Neuronal stem cell (in vitro differentiated cells): ENCODE measurements around the gene PIP5K1C.

Experiments used
- DNase-seq: peaks from one replicate; pipeline ENCODE4 v3.0.0-alpha.2; 2013; ENCODE audit warnings: low spot score
- H2AFZ ChIP-seq: one replicate; pipeline ENCODE4 v1.6.1; 2013; ENCODE audit warnings: mild to moderate bottlenecking, low read length, inconsistent platforms
- H2AK5ac ChIP-seq: 2 replicates; pipeline ENCODE4 v1.6.1; 2013; ENCODE audit warnings: low read depth, mild to moderate bottlenecking, inconsistent platforms, low read length, moderate library complexity, mixed read lengths
- H2BK120ac ChIP-seq: 2 replicates; pipeline ENCODE4 v1.6.1; 2013; ENCODE audit warnings: low read depth, mild to moderate bottlenecking, inconsistent platforms, low read length, moderate library complexity, mixed read lengths
- H2BK12ac ChIP-seq: one replicate; pipeline ENCODE4 v1.6.1; 2013; ENCODE audit warnings: low read length, inconsistent platforms
- H2BK15ac ChIP-seq: 2 replicates; pipeline ENCODE4 v1.6.1; 2013; ENCODE audit warnings: mild to moderate bottlenecking, low read length, inconsistent platforms, mixed read lengths
- H2BK5ac ChIP-seq: one replicate; pipeline ENCODE4 v1.6.1; 2013; ENCODE audit warnings: inconsistent platforms, mild to moderate bottlenecking, low read length, moderate library complexity
- H3K14ac ChIP-seq: one replicate; pipeline ENCODE4 v1.6.1; 2013; ENCODE audit warnings: low read length, inconsistent platforms
- H3K18ac ChIP-seq: 2 replicates; pipeline ENCODE4 v1.6.1; 2013; ENCODE audit warnings: low read length, inconsistent platforms
- H3K23ac ChIP-seq: 2 replicates; pipeline ENCODE4 v1.6.1; 2013; ENCODE audit warnings: low read depth, mild to moderate bottlenecking, mixed read lengths, low read length, inconsistent platforms; ENCODE audit not compliant: poor library complexity
- H3K27ac ChIP-seq: replicated peaks from 3 replicates; pipeline ENCODE4 v1.5.1; 2013; ENCODE audit warnings: low read length, inconsistent platforms
- H3K27me3 ChIP-seq, 3 experiments: 2 replicates each; pipeline ENCODE4 v1.6.1; 2013; ENCODE audit warnings: low read length in 3 of 3, mild to moderate bottlenecking in 2 of 3, inconsistent platforms in 1 of 3, low read depth in 1 of 3, mixed read lengths in 1 of 3, moderate library complexity in 1 of 3; ENCODE audit not compliant: control insufficient read depth in 3 of 3, insufficient read depth in 3 of 3
- H3K36me3 ChIP-seq, 2 donors: replicated peaks in 1 of 2; 2 replicates each; pipeline ENCODE4 v1.6.1; 2013; ENCODE audit warnings: low read length in 2 of 2; ENCODE audit not compliant: control insufficient read depth in 2 of 2, insufficient read depth in 2 of 2
- H3K4ac ChIP-seq: 2 replicates; pipeline ENCODE4 v1.6.1; 2013; ENCODE audit warnings: inconsistent platforms, mild to moderate bottlenecking, low read length, moderate library complexity
- H3K4me1 ChIP-seq, 2 donors: 1 replicate in 1 of 2; 2 replicates in 1 of 2; pipeline ENCODE4 v1.6.1; 2013; ENCODE audit warnings: low read length in 2 of 2, low read depth in 1 of 2; ENCODE audit not compliant: control insufficient read depth in 2 of 2, insufficient read depth in 1 of 2
- H3K4me2 ChIP-seq: one replicate; pipeline ENCODE4 v1.6.1; 2013; ENCODE audit warnings: mild to moderate bottlenecking, low read length, inconsistent platforms; ENCODE audit not compliant: insufficient read depth, poor library complexity, severe bottlenecking
- H3K4me3 ChIP-seq, 2 donors: 2 replicates each; pipeline ENCODE4 v1.5.1; 2013; ENCODE audit warnings: low read length in 2 of 2, mild to moderate bottlenecking in 2 of 2, inconsistent platforms in 1 of 2, moderate library complexity in 1 of 2
- H3K79me1 ChIP-seq: one replicate; pipeline ENCODE4 v1.6.1; 2013; ENCODE audit warnings: low read depth, mild to moderate bottlenecking, inconsistent platforms, low read length, moderate library complexity
- H3K9ac ChIP-seq: one replicate; pipeline ENCODE4 v1.6.1; 2013; ENCODE audit warnings: mild to moderate bottlenecking, low read depth, low read length, inconsistent platforms; ENCODE audit not compliant: poor library complexity
- H3K9me3 ChIP-seq, 2 donors: replicated peaks in 1 of 2; 2 replicates each; pipeline versions ENCODE3 to v1.6.1; 2013; ENCODE audit warnings: low read length in 2 of 2, mild to moderate bottlenecking in 2 of 2, inconsistent platforms in 1 of 2, low read depth in 1 of 2, mixed read lengths in 1 of 2, moderate library complexity in 1 of 2; ENCODE audit not compliant: control insufficient read depth in 2 of 2, insufficient read depth in 1 of 2
- H4K8ac ChIP-seq: one replicate; pipeline ENCODE4 v1.6.1; 2013; ENCODE audit warnings: low read depth, mild to moderate bottlenecking, inconsistent platforms, low read length, moderate library complexity
- H4K91ac ChIP-seq: one replicate; pipeline ENCODE4 v1.6.1; 2013; ENCODE audit warnings: low read length, low read depth, mild to moderate bottlenecking, inconsistent platforms; ENCODE audit not compliant: poor library complexity
- WGBS, 2 donors: extraction: QIAGEN DNeasy Blood & Tissue Kit; methylation state at CpG; one replicate each; pipeline ENCODE4 v1.1.7; 2013; ENCODE audit warnings: missing lambda C conversion rate in 2 of 2, mixed read lengths in 1 of 2; ENCODE audit not compliant: insufficient read length in 2 of 2, insufficient replicate concordance in 1 of 2; ENCODE audit errors: extremely low coverage in 2 of 2; 5-methylcytosine and 5-hydroxymethylcytosine counted together

Gene PIP5K1C

DNA sequence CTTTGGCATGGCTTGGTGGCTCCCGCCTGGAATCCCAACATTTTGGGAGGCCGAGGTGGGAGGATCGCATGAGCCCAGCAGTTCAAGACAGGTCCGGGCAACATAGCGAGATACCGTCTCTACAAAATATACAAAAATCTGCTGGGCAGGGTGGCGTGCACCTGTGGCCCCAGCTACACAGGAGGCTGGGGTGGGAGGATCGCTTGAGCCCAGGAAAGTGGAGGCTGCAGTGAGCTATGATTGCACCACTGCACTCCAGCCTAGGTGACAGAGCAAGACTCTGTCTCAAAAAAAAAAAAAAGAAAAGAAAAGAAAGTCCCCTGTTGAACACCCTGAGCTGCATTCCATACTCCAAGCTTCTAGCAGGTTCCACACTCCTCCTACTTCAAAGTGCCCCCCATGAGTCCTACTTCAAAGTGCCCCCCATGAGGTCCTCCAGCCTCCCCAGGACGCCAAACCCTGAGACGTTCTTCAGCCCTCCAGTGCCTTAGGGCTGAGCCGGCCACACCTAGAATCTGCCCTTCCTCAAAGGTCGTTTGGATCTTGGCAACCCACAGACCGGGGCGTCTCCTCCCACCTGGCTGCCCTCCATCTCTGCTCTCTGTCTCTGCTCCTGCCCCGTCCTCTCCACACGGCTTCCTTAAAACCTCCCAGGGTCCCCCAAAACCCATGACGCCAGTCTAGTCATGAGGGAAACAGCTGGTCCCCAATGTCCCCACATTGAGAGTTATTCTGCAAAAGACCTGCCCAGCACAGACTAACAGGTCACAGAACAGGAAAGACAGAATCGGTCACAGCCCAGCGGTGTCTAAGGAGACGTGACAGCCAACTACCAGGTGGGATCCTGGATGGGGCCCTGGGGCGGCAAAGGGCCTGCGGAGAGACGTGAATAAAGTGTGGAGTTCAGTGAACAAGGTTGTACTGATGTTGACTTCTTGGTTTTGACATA lies 12.7 kb upstream of the PIP5K1C start:
- Histone ChIP-seq H2AFZ (no peak overlapping the region), H2BK120ac (no peak overlapping the region), H3K27ac (no peak overlapping the region), H3K79me1 (no peaks in the 10 kb centered on the region), H3K14ac (no peak overlapping the region), H3K4me1 (peaks cover 0 to 10% of the 10 kb centered on the region in 2 donors), H3K9ac (peak overlapping the region; percentile 61), H3K4me2 (no peak overlapping the region), H3K27me3 (peaks cover 0 to 15% (median 8%) of the 10 kb centered on the region in 3 experiments), H2BK5ac (no peak overlapping the region), H3K4me3 (no peak overlapping the region), H3K18ac (no peak overlapping the region), H2BK15ac (no peak overlapping the region), H3K4ac (no peak overlapping the region), H3K23ac (no peak overlapping the region), H2AK5ac (no peak overlapping the region), H4K91ac (no peak overlapping the region), H2BK12ac (no peak overlapping the region), H4K8ac (no peak overlapping the region), H3K9me3 (peaks cover 0 to under 1% of the 10 kb centered on the region in 2 donors), H3K36me3 (no peaks in the 10 kb centered on the region)
- no peak for DNase-seq
- no CpG with 5 or more reads among the region's 23 CpGs for WGBS, 2 donors

DNA sequence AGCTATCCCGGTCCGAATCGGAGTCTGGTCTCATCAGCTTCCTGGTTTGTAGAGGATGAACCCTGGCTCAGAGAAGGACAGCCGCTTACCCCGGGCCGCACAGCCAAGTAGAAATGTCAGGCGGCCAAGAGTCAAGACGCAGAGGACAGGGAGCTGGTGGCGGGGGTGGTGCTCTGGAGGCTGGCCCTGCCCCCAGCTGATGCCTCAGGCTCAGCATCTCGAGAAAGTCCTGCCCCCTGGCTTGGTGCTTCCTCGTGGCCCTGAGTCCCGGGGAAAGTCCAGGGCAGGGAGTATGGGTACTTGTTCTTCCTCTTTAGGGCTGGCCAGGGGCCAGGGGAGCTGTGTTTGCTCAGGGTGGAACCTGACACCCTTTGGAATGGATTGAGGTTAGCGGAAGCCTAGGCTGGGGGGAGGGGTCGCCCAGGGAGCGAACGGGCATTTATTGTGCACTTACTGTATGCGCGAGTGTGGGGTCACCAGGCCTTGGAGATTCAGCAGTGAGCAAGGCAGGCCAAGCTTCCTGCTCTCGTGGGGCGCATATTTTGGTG lies 10.1 kb upstream of the PIP5K1C start:
- H3K4ac ChIP-seq, result peak overlapping the region; percentile 93
- H3K79me1 ChIP-seq, result no peaks in the 10 kb centered on the region
- H2AK5ac ChIP-seq, result peak overlapping the region; percentile 96
- peak overlapping the region; percentile 18 for H2BK120ac ChIP-seq
- H2BK15ac ChIP-seq, result peak overlapping the region; percentile 71
- no CpG with 5 or more reads among the region's 20 CpGs for WGBS, 2 donors
- H2BK12ac ChIP-seq, result peak overlapping the region; percentile 30
- H3K23ac ChIP-seq, result no peak overlapping the region
- no peak overlapping the region for H4K8ac ChIP-seq
- peak overlapping the region; percentile 2 for H3K4me2 ChIP-seq
- H3K9ac ChIP-seq, result peak overlapping the region; percentile 30
- H2AFZ ChIP-seq, result no peak overlapping the region
- H3K18ac ChIP-seq, result peak overlapping the region; percentile 71
- peaks cover 0 to 12% of the 10 kb centered on the region in 2 donors for H3K4me1 ChIP-seq
- H2BK5ac ChIP-seq, result no peak overlapping the region
- H4K91ac ChIP-seq, result no peak overlapping the region
- H3K4me3 ChIP-seq, result no peak overlapping the region
- no peak for DNase-seq
- peaks cover 0 to 16% (median 11%) of the 10 kb centered on the region in 3 experiments for H3K27me3 ChIP-seq
- H3K27ac ChIP-seq, result no peak overlapping the region
- H3K36me3 ChIP-seq, result no peaks in the 10 kb centered on the region
- H3K14ac ChIP-seq, result peak overlapping the region; percentile 71
- H3K9me3 ChIP-seq, result peaks cover 0 to 2% of the 10 kb centered on the region in 2 donors

GRCh38 chr19:3708207-3708931 lies 8.1 kb upstream of the PIP5K1C start, which contains the start of gene TJP3:
Gene TJP3, plus strand, starts transcription at chr19:3708384. Its CDS starts 20,049 bp downstream, at chr19:3728433.
- H2AFZ ChIP-seq, result no peak within 1 kb of the TSS
- peaks cover 0 to 16% (median 11%) of the 10 kb centered on the region in 3 experiments for H3K27me3 ChIP-seq
- no peak within 1 kb of the TSS for H3K27ac ChIP-seq
- peak within 1 kb of the TSS; percentile 70 for H3K18ac ChIP-seq
- peak within 1 kb of the TSS; percentile 9 for H2BK120ac ChIP-seq
- peak within 1 kb of the TSS; percentile 82 for H3K14ac ChIP-seq
- peak within 1 kb of the TSS; percentile 4 for H3K9ac ChIP-seq
- H3K4ac ChIP-seq, result peak within 1 kb of the TSS; percentile 89
- peak within 1 kb of the TSS; percentile 24 for H3K4me2 ChIP-seq
- peak within 1 kb of the TSS; percentile 94 for H2BK12ac ChIP-seq
- peak within 1 kb of the TSS; percentile 74 for H2BK15ac ChIP-seq
- peaks cover 0 to 2% of the 10 kb centered on the region in 2 donors for H3K9me3 ChIP-seq
- WGBS, 2 donors, result no CpG with 5 or more reads among the region's 24 CpGs
- peak within 1 kb of the TSS; percentile 89 for H3K23ac ChIP-seq
- H2BK5ac ChIP-seq, result no peak within 1 kb of the TSS
- peaks cover 0 to 12% of the 10 kb centered on the region in 2 donors for H3K4me1 ChIP-seq
- no peaks in the 10 kb centered on the region for H3K36me3 ChIP-seq
- DNase-seq, result no peak
- H3K4me3 ChIP-seq, result no peak within 1 kb of the TSS
- H4K91ac ChIP-seq, result peak within 1 kb of the TSS; percentile 53
- no peak within 1 kb of the TSS for H4K8ac ChIP-seq
- peak within 1 kb of the TSS; percentile 82 for H2AK5ac ChIP-seq
- H3K79me1 ChIP-seq, result peaks cover 2% of the 10 kb centered on the region
